Breast epithelium (tissue), 3 donors: Measurements from ENCODE around the gene POLR2L.

Source experiments
- POLR2A ChIP-seq: fragments of 450-650 bp; IDR thresholded peaks from one replicate; pipeline ENCODE4 v1.6.1; 2016; ENCODE audit warnings: antibody characterized with exemption, mild to moderate bottlenecking, moderate library complexity
- POLR2AphosphoS5 ChIP-seq, 3 donors: sonication (generic); formaldehyde crosslinking; IDR thresholded peaks; one replicate each; pipeline ENCODE4 v1.6.1; 2017; ENCODE audit warnings: antibody characterized with exemption in 3 of 3
- TF ChIP-seq, protein P1 (sequence below), 3 donors: fragments of 450-650 bp; IDR thresholded peaks; one replicate each; pipeline ENCODE4 v1.5.1; 2016 to 2017; ENCODE audit warnings: antibody characterized with exemption in 3 of 3, mild to moderate bottlenecking in 3 of 3, moderate library complexity in 3 of 3

- TF ChIP-seq, protein P1, sequence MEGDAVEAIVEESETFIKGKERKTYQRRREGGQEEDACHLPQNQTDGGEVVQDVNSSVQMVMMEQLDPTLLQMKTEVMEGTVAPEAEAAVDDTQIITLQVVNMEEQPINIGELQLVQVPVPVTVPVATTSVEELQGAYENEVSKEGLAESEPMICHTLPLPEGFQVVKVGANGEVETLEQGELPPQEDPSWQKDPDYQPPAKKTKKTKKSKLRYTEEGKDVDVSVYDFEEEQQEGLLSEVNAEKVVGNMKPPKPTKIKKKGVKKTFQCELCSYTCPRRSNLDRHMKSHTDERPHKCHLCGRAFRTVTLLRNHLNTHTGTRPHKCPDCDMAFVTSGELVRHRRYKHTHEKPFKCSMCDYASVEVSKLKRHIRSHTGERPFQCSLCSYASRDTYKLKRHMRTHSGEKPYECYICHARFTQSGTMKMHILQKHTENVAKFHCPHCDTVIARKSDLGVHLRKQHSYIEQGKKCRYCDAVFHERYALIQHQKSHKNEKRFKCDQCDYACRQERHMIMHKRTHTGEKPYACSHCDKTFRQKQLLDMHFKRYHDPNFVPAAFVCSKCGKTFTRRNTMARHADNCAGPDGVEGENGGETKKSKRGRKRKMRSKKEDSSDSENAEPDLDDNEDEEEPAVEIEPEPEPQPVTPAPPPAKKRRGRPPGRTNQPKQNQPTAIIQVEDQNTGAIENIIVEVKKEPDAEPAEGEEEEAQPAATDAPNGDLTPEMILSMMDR (IDR thresholded peaks at IDR 0.05) = no peak
- TF ChIP-seq POLR2A = no peak
- no peak for TF ChIP-seq POLR2AphosphoS5 (IDR thresholded peaks at IDR 0.05)
Observed at GRCh38 chr11:837990-838307, 4.4 kb downstream of the POLR2L start.
